Measurements from ENCODE around the gene TGFBR2.

TGFBR2 gene

DNA sequence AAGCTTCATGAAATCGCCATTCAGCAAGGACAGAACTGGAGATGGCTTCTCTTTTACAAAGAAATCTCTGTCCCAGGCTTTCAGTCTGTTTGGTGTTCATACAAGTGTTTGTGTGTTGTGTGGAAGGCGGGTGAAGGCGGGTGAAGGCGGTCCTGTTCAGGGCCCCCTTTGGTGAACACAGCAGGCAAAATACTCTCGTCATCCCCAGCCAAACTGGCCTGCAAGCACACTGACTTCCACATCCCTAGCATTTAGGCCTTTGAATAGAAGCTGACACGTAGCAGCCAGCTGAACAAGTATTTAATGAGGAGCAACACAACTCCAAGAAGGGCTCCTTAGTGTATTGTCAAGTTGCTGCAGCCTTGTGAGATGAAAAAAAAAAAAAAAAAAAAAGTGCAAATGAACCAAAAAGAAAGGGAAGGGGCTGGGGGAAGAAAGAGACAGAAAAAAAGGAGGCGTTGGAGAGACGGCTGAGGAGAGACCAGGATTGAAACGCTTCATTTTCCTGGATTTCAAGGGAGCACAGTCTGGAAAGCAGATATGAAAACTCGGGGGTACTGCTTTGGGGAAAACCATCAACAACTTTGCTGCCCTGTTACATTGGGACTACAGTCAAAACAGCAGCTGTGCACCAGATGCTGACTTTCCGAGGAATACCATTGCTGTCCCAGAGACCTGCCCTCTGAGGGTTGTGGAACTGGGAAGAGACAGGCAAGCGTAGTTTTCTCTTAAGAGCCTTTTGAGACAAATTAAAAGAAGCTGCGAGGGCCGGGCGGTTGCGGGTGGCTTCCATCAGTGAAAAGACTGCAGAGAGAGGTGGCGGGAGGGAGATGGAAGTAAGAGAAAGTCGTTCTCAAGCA is 74.6 kb downstream of the TGFBR2 start:
- DNase-seq (ENCODE audit: low spot score) = no peak

DNA sequence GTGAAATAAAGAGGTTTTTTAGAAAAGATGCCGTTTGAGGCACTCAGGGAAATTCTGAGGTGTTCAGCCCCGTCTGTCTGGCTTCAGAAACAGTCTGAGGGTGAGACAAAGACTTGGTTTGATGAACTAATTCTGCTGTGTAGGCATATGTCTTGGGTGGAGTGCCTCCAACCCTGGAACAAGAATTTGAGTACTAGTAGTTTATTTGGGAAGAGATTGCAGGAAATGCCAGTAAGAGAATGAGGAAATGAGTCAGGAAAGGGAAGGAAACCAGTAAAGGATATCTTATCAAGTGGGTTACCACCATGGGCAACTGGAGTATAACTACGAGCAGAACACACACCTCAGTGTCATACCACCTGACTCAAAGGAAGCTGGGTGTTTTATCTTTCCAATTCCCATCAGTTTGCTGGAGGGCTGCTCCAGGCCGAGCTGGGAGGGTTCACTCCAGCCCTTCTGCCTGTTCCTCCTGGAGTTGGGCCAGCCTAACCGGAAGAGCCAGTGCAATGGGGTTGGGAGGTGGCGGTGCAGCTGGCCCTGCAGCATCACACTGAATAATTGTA is 75.3 kb downstream of the TGFBR2 start:
- DNase-seq (ENCODE audit: low spot score) = no peak
- TF ChIP-seq, protein P1, sequence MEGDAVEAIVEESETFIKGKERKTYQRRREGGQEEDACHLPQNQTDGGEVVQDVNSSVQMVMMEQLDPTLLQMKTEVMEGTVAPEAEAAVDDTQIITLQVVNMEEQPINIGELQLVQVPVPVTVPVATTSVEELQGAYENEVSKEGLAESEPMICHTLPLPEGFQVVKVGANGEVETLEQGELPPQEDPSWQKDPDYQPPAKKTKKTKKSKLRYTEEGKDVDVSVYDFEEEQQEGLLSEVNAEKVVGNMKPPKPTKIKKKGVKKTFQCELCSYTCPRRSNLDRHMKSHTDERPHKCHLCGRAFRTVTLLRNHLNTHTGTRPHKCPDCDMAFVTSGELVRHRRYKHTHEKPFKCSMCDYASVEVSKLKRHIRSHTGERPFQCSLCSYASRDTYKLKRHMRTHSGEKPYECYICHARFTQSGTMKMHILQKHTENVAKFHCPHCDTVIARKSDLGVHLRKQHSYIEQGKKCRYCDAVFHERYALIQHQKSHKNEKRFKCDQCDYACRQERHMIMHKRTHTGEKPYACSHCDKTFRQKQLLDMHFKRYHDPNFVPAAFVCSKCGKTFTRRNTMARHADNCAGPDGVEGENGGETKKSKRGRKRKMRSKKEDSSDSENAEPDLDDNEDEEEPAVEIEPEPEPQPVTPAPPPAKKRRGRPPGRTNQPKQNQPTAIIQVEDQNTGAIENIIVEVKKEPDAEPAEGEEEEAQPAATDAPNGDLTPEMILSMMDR (IDR thresholded peaks at IDR 0.05; ENCODE audit: extremely low read depth, missing control alignments) = no peak

More for the DNA sequence above, 74.6 kb downstream of the TGFBR2 start:
- TF ChIP-seq, protein P1 (IDR thresholded peaks at IDR 0.05; ENCODE audit: extremely low read depth, missing control alignments) = no peak

DNA sequence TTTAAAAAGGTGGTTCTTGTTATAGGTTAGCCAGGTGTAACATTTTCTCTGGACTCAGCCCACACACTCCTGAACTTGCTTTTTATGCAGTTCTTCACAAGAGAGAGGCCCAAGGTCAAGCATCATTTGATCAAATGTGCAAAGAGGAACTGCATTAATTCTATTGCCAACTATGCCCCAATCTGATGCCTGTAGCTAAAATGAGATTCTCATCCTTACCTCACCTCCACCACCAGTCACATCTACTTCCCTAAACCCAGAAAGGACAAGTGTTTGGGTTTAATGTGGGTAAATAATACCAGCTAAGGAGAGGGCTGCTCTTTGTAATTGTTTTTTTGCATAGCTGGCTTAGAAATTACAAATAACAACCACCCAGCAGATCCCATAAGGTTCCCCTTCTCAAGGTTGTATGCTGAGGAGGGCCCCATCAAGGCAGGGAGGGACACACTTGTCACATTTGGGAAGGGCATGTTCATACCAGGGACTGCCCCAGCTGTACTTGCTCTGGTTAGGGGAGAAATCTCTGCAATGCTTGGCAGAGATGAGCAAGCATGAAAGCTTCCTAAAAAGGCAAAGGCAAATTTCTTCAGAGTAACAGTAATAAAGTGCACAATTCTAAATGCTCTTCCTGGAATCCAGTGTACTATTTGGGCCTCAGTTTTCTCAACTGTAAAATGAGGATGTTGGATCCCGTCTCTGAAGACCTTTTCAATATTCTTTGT is 76.2 kb downstream of the TGFBR2 start:
- TF ChIP-seq, protein P1 (IDR thresholded peaks at IDR 0.05; ENCODE audit: extremely low read depth, missing control alignments) = no peak
- no peak for DNase-seq (ENCODE audit: low spot score)

DNA sequence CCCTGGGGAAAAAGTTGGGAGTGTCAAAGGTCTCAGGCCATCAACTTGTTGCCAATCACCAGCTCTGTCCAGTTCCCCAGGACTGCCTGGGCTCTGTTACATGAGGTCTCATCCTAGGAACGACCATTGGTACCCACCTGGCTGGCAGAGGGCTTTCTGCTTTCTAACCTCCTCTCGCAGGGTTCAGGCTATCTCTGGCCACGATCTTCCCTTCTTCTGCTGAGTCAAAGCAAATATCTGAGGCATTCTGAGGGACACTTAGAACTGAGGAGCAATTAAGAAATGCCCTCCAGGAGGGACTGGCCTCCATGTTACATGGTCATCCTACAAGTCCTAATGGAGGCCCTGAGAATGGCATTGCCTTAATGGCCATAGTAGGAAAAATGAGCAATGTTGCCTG is 77.4 kb downstream of the TGFBR2 start:
- TF ChIP-seq, protein P1 (IDR thresholded peaks at IDR 0.05; ENCODE audit: extremely low read depth, missing control alignments) = no peak
- DNase-seq (ENCODE audit: low spot score) = no peak

DNA sequence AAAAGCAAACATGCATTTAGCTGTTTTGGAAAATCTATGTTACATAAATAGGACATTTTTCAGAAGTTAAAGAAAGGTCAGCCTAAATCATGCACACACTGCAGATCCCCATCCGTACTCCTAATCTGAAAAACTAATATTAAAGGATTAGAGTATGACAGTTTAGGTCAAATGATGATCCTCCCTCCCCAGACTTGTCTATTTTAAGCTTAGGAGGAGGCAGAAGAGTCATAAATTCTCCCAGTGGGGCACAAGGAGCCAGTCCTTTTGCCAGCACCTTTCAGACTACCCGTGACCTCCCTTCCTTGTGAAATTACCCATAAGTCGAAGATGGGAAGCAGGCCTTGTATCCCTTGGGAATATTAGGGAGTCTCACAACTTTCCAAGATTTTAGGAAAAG is 78.0 kb downstream of the TGFBR2 start:
- TF ChIP-seq, protein P1 (IDR thresholded peaks at IDR 0.05; ENCODE audit: extremely low read depth, missing control alignments) = no peak
- no peak for DNase-seq (ENCODE audit: low spot score)

DNA sequence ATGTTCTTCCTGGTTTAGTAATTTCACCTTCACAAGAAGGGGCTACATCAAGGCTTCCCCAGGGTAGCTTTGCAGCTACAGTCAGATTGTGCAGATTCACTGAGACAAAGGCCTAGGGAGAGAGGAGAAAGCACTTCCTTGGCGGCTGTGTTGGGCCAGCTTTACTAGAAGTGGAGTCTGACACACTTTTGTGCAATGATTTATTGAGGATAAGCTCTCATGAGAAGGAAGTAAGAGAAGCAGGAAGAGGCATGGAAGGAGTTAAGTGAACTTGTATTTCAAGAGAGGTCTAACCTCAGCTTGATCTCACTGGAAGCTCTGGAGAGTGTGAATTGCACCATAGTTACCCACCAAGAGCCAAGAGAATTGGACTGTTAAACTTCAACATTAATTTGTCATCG is 78.9 kb downstream of the TGFBR2 start:
- no peak for DNase-seq (ENCODE audit: low spot score)
- TF ChIP-seq, protein P1 (IDR thresholded peaks at IDR 0.05; ENCODE audit: extremely low read depth, missing control alignments) = no peak

DNA sequence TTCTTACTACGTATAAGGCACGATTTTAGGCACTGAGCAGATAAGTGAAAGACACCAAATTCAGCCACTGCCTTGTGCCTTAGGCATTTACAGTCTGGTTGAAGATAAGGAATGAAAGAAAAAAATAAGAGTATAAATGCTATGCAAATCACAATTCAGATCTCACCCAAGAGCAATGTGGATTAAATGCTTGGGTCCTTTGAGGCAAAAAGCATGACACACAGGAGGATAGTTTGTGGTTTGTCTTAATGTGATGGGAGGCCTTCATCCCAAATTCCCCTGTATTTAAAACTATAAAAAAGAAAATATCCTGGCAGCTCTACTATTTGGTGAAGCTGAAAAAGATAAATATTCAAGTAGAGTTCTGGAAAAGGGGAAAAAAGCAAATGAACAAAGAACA is 79.8 kb downstream of the TGFBR2 start:
- no peak for DNase-seq (ENCODE audit: low spot score)
- TF ChIP-seq, protein P1 (IDR thresholded peaks at IDR 0.05; ENCODE audit: extremely low read depth, missing control alignments) = no peak
